Stimulated activated CD8-positive, alpha-beta memory T cell treated with anti-CD3 and anti-CD28 coated beads, Interleukin-12 subunit alpha, Interleukin-12 subunit beta, amount 100 ng/mL, for 1 hour (primary cell): Measurements from ENCODE around the gene SDHAF4.
"Not testable (repeated sequence)": the region's sequence is repeated elsewhere in the genome, so short reads cannot be mapped to it uniquely, and the experiment has no call there.

Experiments
- DNase-seq: peaks from one replicate; pipeline ENCODE4 v3.0.0-alpha.2; 2020; ENCODE audit warnings: low read depth

Gene SDHAF4

GRCh38 chr6:70566751-70567382 lies at the start of gene SDHAF4:
Gene SDHAF4, plus strand, starts transcription at chr6:70566930. Its CDS starts 11 bp downstream, at chr6:70566941.
- DNase-seq: peak; percentile 90

GRCh38 chr6:70518723-70519122 lies 48.0 kb upstream of the SDHAF4 start:
- no peak for DNase-seq

- no peak for DNase-seq
Observed at GRCh38 chr6:70520575-70520974, 46.2 kb upstream of the SDHAF4 start.

GRCh38 chr6:70524721-70525286 lies 41.9 kb upstream of the SDHAF4 start:
- DNase-seq: no peak

- no peak for DNase-seq
Observed at GRCh38 chr6:70527071-70527737, 39.5 kb upstream of the SDHAF4 start.

GRCh38 chr6:70530023-70530422 lies 36.7 kb upstream of the SDHAF4 start:
- DNase-seq: no peak

- DNase-seq: no peak
Observed at GRCh38 chr6:70531133-70531532, 35.6 kb upstream of the SDHAF4 start.

GRCh38 chr6:70537266-70537665 lies 29.5 kb upstream of the SDHAF4 start:
- DNase-seq: no peak

GRCh38 chr6:70538376-70538775 lies 28.4 kb upstream of the SDHAF4 start:
- no peak for DNase-seq

GRCh38 chr6:70547313-70547712 lies 19.4 kb upstream of the SDHAF4 start:
- no peak for DNase-seq

- no peak for DNase-seq
Observed at GRCh38 chr6:70547905-70548304, 18.8 kb upstream of the SDHAF4 start.

GRCh38 chr6:70549327-70549726 lies 17.4 kb upstream of the SDHAF4 start:
- DNase-seq: no peak

GRCh38 chr6:70551566-70551965 lies 15.2 kb upstream of the SDHAF4 start:
- DNase-seq: no peak

- not testable (repeated sequence) for DNase-seq
Observed at GRCh38 chr6:70552286-70552940, 14.3 kb upstream of the SDHAF4 start.

GRCh38 chr6:70552974-70553373 lies 13.8 kb upstream of the SDHAF4 start:
- no peak for DNase-seq

GRCh38 chr6:70557998-70558397 lies 8.7 kb upstream of the SDHAF4 start:
- DNase-seq: no peak

GRCh38 chr6:70562401-70562800 lies 4.3 kb upstream of the SDHAF4 start:
- not testable (repeated sequence) for DNase-seq

- DNase-seq: no peak
Observed at GRCh38 chr6:70563530-70563929, 3.2 kb upstream of the SDHAF4 start.

- DNase-seq: no peak
Observed at GRCh38 chr6:70574643-70575042, 7.9 kb downstream of the SDHAF4 start.

- DNase-seq: no peak
Observed at GRCh38 chr6:70575899-70576495, 9.3 kb downstream of the SDHAF4 start.

- no peak for DNase-seq
Observed at GRCh38 chr6:70586114-70586513, 19.4 kb downstream of the SDHAF4 start.

- DNase-seq: no peak
Observed at GRCh38 chr6:70590400-70590799, 23.7 kb downstream of the SDHAF4 start.
